Liver (tissue), 9 donors: ENCODE results near the gene RGP1. TPM values are rescaled to one million over a fixed set of nuclear protein-coding genes. Genes with fewer than 3 reads are reported as not detected.

ENCODE experiments used
- DNase-seq: peaks from one replicate; pipeline ENCODE4 v3.0.0-alpha.2; 2017; ENCODE audit warnings: low spot score
- H3K27ac ChIP-seq, 2 donors: one replicate each; pipeline ENCODE4 v1.7.0; 2013; ENCODE audit warnings: inconsistent platforms in 2 of 2, low read length in 2 of 2, control low read depth in 1 of 2, low read depth in 1 of 2, mild to moderate bottlenecking in 1 of 2
- H3K27me3 ChIP-seq, 4 donors: one replicate each; pipeline versions ENCODE4 v1.6.1 to v1.7.0; 2013; ENCODE audit warnings: low read length in 3 of 4, inconsistent platforms in 1 of 4, mild to moderate bottlenecking in 1 of 4, moderate library complexity in 1 of 4; ENCODE audit not compliant: control insufficient read depth in 4 of 4, insufficient read depth in 4 of 4
- H3K36me3 ChIP-seq, 4 donors: one replicate each; pipeline versions ENCODE4 v1.6.1 to v1.7.0; 2013; ENCODE audit warnings: low read length in 3 of 4, mild to moderate bottlenecking in 3 of 4, low read depth in 1 of 4, moderate library complexity in 1 of 4; ENCODE audit not compliant: control insufficient read depth in 4 of 4, insufficient read depth in 3 of 4
- H3K4me1 ChIP-seq, 4 donors: one replicate each; pipeline versions ENCODE4 v1.6.1 to v1.7.0; 2013; ENCODE audit warnings: low read length in 3 of 4, mild to moderate bottlenecking in 3 of 4, moderate library complexity in 1 of 4; ENCODE audit not compliant: control insufficient read depth in 4 of 4, insufficient read depth in 4 of 4
- H3K4me3 ChIP-seq, 3 donors: one replicate each; pipeline versions ENCODE4 v1.6.1 to v1.7.0; 2013; ENCODE audit warnings: low read length in 3 of 3, control low read depth in 1 of 3, low read depth in 1 of 3, mild to moderate bottlenecking in 1 of 3
- H3K9ac ChIP-seq, 2 donors: one replicate each; pipeline ENCODE4 v1.7.0; 2013; ENCODE audit warnings: low read length in 2 of 2, mild to moderate bottlenecking in 2 of 2, moderate library complexity in 2 of 2, control low read depth in 1 of 2, low read depth in 1 of 2
- H3K9me3 ChIP-seq, 4 donors: one replicate each; pipeline versions ENCODE4 v1.6.1 to v1.7.0; 2013; ENCODE audit warnings: low read length in 3 of 4; ENCODE audit not compliant: control insufficient read depth in 4 of 4
- ATF3 ChIP-seq: IDR thresholded peaks from 2 replicates; pipeline ENCODE4 v1.6.1; 2016; ENCODE audit warnings: antibody characterized with exemption
- EGR1 ChIP-seq, 2 donors: IDR thresholded peaks; 2 replicates each; pipeline ENCODE4 v1.6.1; 2016 to 2018; ENCODE audit warnings: antibody characterized with exemption in 2 of 2, low read depth in 2 of 2
- FOXA1 ChIP-seq: IDR thresholded peaks from 2 replicates; pipeline ENCODE4 v1.6.1; 2016; ENCODE audit warnings: antibody characterized with exemption
- GABPA ChIP-seq, 2 donors: IDR thresholded peaks in 1 of 2; conservative IDR thresholded peaks in 1 of 2; 2 replicates each; pipeline ENCODE4 v1.6.1; 2016; ENCODE audit warnings: antibody characterized with exemption in 2 of 2, mild to moderate bottlenecking in 1 of 2, moderate library complexity in 1 of 2
- HNF4A ChIP-seq, 2 donors: conservative IDR thresholded peaks; 2 replicates each; pipeline ENCODE4 v1.6.1; 2016; ENCODE audit warnings: antibody characterized with exemption in 2 of 2, mild to moderate bottlenecking in 2 of 2
- HNF4G ChIP-seq: IDR thresholded peaks from 2 replicates; pipeline ENCODE4 v1.6.1; 2016; ENCODE audit warnings: antibody characterized with exemption
- JUND ChIP-seq, 2 donors: IDR thresholded peaks; 2 replicates each; pipeline ENCODE4 v1.6.1; 2016; ENCODE audit warnings: antibody characterized with exemption in 2 of 2
- MAX ChIP-seq: IDR thresholded peaks from 2 replicates; pipeline ENCODE4 v1.6.1; 2016; ENCODE audit warnings: antibody characterized with exemption
- NR2F2 ChIP-seq: IDR thresholded peaks from 2 replicates; pipeline ENCODE4 v1.6.1; 2016; ENCODE audit warnings: antibody characterized with exemption
- RAD21 ChIP-seq, 2 donors: IDR thresholded peaks; 2 replicates each; pipeline ENCODE4 v1.6.1; 2016; ENCODE audit warnings: antibody characterized with exemption in 2 of 2, mild to moderate bottlenecking in 2 of 2
- RXRA ChIP-seq, 2 donors: IDR thresholded peaks; 2 replicates each; pipeline ENCODE4 v1.6.1; 2017 to 2018; ENCODE audit warnings: antibody characterized with exemption in 2 of 2, mild to moderate bottlenecking in 1 of 2
- SP1 ChIP-seq: IDR thresholded peaks from 2 replicates; pipeline ENCODE4 v1.6.1; 2018; ENCODE audit warnings: antibody characterized with exemption, mild to moderate bottlenecking
- TAF1 ChIP-seq: conservative IDR thresholded peaks from 2 replicates; pipeline ENCODE4 v1.6.1; 2016; ENCODE audit warnings: antibody characterized with exemption, mild to moderate bottlenecking
- YY1 ChIP-seq: IDR thresholded peaks from 2 replicates; pipeline ENCODE4 v1.6.1; 2016; ENCODE audit warnings: antibody characterized with exemption, mild to moderate bottlenecking
- ZBTB33 ChIP-seq: IDR thresholded peaks from 2 replicates; pipeline ENCODE4 v1.6.1; 2016; ENCODE audit warnings: antibody characterized with exemption
- WGBS: extraction: QIAGEN DNeasy Blood & Tissue Kit; methylation state at CpG from one replicate; pipeline ENCODE4 v1.1.7; 2013; 5-methylcytosine and 5-hydroxymethylcytosine counted together
- polyA plus RNA-seq, 2 donors: library from polyadenylated mRNA; stranded (reverse) in 1 of 2; unstranded in 1 of 2; fragments of 200-250 nt in 1 of 2; fragments of >200 nt in 1 of 2; fragmentation: Nextera tagmentation in 1 of 2; extraction: Ambion mirVana in 1 of 2; gene quantifications; one replicate each; pipeline versions ENCODE4 v1.2.1 to v1.2.3, GENCODE V29; 2013 to 2015
- total RNA-seq, 2 donors: library from RNA; depleted of rRNA; stranded (reverse); fragments of >200 nt; gene quantifications; one replicate each; pipeline ENCODE4 v1.2.3, GENCODE V29; 2014
- TF ChIP-seq, protein P1 (sequence below): IDR thresholded peaks from 2 replicates; pipeline ENCODE4 v1.6.1; 2016; ENCODE audit warnings: antibody characterized with exemption, mild to moderate bottlenecking
- TF ChIP-seq, protein P2 (sequence below): fragments of 150-350 bp; IDR thresholded peaks from 2 replicates; pipeline ENCODE4 v1.5.1; 2017; ENCODE audit warnings: improper control_type of control experiment, low read depth, low read length; ENCODE audit not compliant: missing input control
- donor health status: healthy.
- donor health status: healthy.
- donor health status: healthy.
- donor health status: healthy.
- donor health status: healthy.

Gene RGP1
- total and polyA plus RNA-seq, 4 donors = 2.6 to 10.7 (median 5.9) TPM

DNA sequence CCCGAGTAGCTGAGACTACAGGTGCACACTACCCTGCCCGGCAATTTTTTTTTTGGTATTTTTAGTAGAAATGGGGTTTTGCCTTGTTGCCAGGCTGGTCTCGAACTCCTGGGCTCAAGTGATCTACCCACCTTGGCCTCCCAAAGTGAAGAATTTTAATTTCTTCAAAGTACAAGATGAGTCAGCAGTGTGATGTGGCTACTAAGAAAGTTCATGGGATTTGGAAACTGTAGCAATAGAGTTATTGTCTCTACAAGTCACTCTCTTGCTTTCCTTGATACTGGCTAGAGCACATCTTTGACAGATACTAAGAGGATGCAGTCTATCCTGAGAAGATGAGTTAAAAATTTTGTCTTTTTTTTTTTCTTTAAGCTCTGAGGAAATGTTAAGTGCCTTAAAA is 15.0 kb upstream of the RGP1 start:
- Histone ChIP-seq H3K27me3 (no peaks in the 10 kb centered on the region), H3K36me3 (peaks cover 7 to 38% (median 29%) of the 10 kb centered on the region in 4 donors), H3K9me3 (no peaks in the 10 kb centered on the region), H3K9ac (no peak overlapping the region), H3K4me3 (no peak overlapping the region), H3K27ac (no peak overlapping the region), H3K4me1 (peaks cover 11 to 44% (median 31%) of the 10 kb centered on the region in 4 donors)
- WGBS = 96% methylated on average over 3 of the region's 3 CpGs
- no peak for DNase-seq
- TF ChIP-seq EGR1 (IDR thresholded peaks at IDR 0.05; ENCODE audit: low read depth in 2 of 2) (no peak), HNF4A (conservative IDR thresholded peaks at IDR 0.05) (no peak), ZBTB33 (no peak), FOXA1 (no peak), JUND (IDR thresholded peaks at IDR 0.05) (no peak), RXRA (IDR thresholded peaks at IDR 0.05) (no peak), GABPA (IDR thresholded peaks at IDR 0.05 in 1 of 2, conservative IDR thresholded peaks at IDR 0.05 in 1 of 2) (no peak), RAD21 (IDR thresholded peaks at IDR 0.05) (no peak), YY1 (no peak), TAF1 (no peak), ATF3 (no peak), HNF4G (no peak), MAX (no peak), SP1 (no peak), NR2F2 (no peak)
- TF ChIP-seq, protein P1, sequence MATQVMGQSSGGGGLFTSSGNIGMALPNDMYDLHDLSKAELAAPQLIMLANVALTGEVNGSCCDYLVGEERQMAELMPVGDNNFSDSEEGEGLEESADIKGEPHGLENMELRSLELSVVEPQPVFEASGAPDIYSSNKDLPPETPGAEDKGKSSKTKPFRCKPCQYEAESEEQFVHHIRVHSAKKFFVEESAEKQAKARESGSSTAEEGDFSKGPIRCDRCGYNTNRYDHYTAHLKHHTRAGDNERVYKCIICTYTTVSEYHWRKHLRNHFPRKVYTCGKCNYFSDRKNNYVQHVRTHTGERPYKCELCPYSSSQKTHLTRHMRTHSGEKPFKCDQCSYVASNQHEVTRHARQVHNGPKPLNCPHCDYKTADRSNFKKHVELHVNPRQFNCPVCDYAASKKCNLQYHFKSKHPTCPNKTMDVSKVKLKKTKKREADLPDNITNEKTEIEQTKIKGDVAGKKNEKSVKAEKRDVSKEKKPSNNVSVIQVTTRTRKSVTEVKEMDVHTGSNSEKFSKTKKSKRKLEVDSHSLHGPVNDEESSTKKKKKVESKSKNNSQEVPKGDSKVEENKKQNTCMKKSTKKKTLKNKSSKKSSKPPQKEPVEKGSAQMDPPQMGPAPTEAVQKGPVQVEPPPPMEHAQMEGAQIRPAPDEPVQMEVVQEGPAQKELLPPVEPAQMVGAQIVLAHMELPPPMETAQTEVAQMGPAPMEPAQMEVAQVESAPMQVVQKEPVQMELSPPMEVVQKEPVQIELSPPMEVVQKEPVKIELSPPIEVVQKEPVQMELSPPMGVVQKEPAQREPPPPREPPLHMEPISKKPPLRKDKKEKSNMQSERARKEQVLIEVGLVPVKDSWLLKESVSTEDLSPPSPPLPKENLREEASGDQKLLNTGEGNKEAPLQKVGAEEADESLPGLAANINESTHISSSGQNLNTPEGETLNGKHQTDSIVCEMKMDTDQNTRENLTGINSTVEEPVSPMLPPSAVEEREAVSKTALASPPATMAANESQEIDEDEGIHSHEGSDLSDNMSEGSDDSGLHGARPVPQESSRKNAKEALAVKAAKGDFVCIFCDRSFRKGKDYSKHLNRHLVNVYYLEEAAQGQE = no peak

GRCh38 chr9:35736201-35736633 is 12.9 kb upstream of the RGP1 start:
- TF ChIP-seq TAF1 (no peak), RAD21 (IDR thresholded peaks at IDR 0.05) (peak; percentile 77 to 87), ZBTB33 (no peak), NR2F2 (peak; percentile 23)
- TF ChIP-seq, protein P2, sequence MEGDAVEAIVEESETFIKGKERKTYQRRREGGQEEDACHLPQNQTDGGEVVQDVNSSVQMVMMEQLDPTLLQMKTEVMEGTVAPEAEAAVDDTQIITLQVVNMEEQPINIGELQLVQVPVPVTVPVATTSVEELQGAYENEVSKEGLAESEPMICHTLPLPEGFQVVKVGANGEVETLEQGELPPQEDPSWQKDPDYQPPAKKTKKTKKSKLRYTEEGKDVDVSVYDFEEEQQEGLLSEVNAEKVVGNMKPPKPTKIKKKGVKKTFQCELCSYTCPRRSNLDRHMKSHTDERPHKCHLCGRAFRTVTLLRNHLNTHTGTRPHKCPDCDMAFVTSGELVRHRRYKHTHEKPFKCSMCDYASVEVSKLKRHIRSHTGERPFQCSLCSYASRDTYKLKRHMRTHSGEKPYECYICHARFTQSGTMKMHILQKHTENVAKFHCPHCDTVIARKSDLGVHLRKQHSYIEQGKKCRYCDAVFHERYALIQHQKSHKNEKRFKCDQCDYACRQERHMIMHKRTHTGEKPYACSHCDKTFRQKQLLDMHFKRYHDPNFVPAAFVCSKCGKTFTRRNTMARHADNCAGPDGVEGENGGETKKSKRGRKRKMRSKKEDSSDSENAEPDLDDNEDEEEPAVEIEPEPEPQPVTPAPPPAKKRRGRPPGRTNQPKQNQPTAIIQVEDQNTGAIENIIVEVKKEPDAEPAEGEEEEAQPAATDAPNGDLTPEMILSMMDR = peak; percentile 60
- TF ChIP-seq, protein P1 = no peak
- peak; percentile 68 for DNase-seq
- no peaks in the 10 kb centered on the region for H3K9me3 ChIP-seq
- H3K4me1 ChIP-seq = peaks cover 2 to 22% (median 10%) of the 10 kb centered on the region in 4 donors
- WGBS = 54% methylated on average over 5 of the region's 5 CpGs
- H3K36me3 ChIP-seq = peaks cover 20 to 58% (median 41%) of the 10 kb centered on the region in 4 donors
- no peak overlapping the region for H3K27ac ChIP-seq
- H3K27me3 ChIP-seq = no peaks in the 10 kb centered on the region
- H3K4me3 ChIP-seq = no peak overlapping the region
- H3K9ac ChIP-seq = no peak overlapping the region
